HepG2 (cell line): ENCODE results near the gene NPW. TPM values are rescaled to one million over a fixed set of nuclear protein-coding genes. Genes with fewer than 3 reads are reported as not detected.
A peak's percentile ranks its signal among the peaks of the same experiment; 100 is the strongest.

Source experiments
- ATF7-NPFF ChIP-seq: sonication (generic); formaldehyde crosslinking; IDR thresholded peaks from 2 replicates; pipeline ENCODE4 v1.8.1; 2023; ENCODE audit warnings: mild to moderate bottlenecking, low read depth, missing genetic modification reagents, moderate library complexity
- CCAR2 ChIP-seq: fragments of 200-400 bp; formaldehyde crosslinking; optimal IDR thresholded peaks from 2 replicates; pipeline ENCODE3; 2018; ENCODE audit warnings: low read depth, mild to moderate bottlenecking, low read length, moderate library complexity
- FIP1L1 ChIP-seq: fragments of 200-400 bp; formaldehyde crosslinking; IDR thresholded peaks from 2 replicates; pipeline ENCODE4 v1.6.1; 2018; ENCODE audit warnings: low read depth, mild to moderate bottlenecking, low read length, moderate library complexity, borderline replicate concordance; ENCODE audit not compliant: insufficient read depth
- HIVEP1 ChIP-seq: sonication (generic); formaldehyde crosslinking; IDR thresholded peaks from 2 replicates; pipeline ENCODE4 v1.4.0; 2020; ENCODE audit warnings: mild to moderate bottlenecking, missing genetic modification reagents
- HMGXB3 ChIP-seq: sonication (generic); formaldehyde crosslinking; IDR thresholded peaks from 2 replicates; pipeline ENCODE4 v1.4.0; 2020; ENCODE audit warnings: missing genetic modification reagents, borderline replicate concordance
- KLF11 ChIP-seq: IDR thresholded peaks from 2 replicates; pipeline ENCODE4 v1.6.1; 2016; ENCODE audit warnings: missing compliant biosample characterization
- NCOR1 ChIP-seq: fragments of 200-600 bp; sonication (generic); IDR thresholded peaks from 2 replicates; pipeline ENCODE4 v1.7.0; 2017; ENCODE audit warnings: antibody characterized with exemption, low read length, borderline replicate concordance
- PHF5A ChIP-seq: IDR thresholded peaks from one replicate; pipeline ENCODE4 v1.6.1; 2018; ENCODE audit warnings: low read depth, missing genetic modification reagents; ENCODE audit not compliant: unreplicated experiment
- RARG ChIP-seq: sonication (generic); formaldehyde crosslinking; IDR thresholded peaks from 2 replicates; pipeline ENCODE4 v1.4.0; 2020; ENCODE audit warnings: low read depth, mild to moderate bottlenecking, missing genetic modification reagents
- SOX5 ChIP-seq: IDR thresholded peaks from 2 replicates; pipeline ENCODE4 v1.6.1; 2016; ENCODE audit warnings: borderline replicate concordance
- TOPORS ChIP-seq: sonication (generic); formaldehyde crosslinking; IDR thresholded peaks from 2 replicates; pipeline ENCODE4 v1.8.0; 2023; ENCODE audit warnings: mild to moderate bottlenecking, missing genetic modification reagents
- ZBTB40 ChIP-seq, 2 experiments: fragments of 450-650 bp in 1 of 2; sonication (generic) in 1 of 2; formaldehyde crosslinking in 1 of 2; IDR thresholded peaks; 2 replicates each; pipeline versions ENCODE4 v1.6.1 to v1.8.0; 2016 to 2022; ENCODE audit warnings: antibody characterized with exemption in 1 of 2, mild to moderate bottlenecking in 1 of 2, missing genetic modification reagents in 1 of 2
- ZBTB42 ChIP-seq: sonication (generic); formaldehyde crosslinking; IDR thresholded peaks from 2 replicates; pipeline ENCODE4 v1.5.0; 2020; ENCODE audit warnings: mild to moderate bottlenecking, missing genetic modification reagents
- ZNF570 ChIP-seq: sonication (generic); formaldehyde crosslinking; IDR thresholded peaks from 2 replicates; pipeline ENCODE4 v1.4.0; 2020; ENCODE audit warnings: mild to moderate bottlenecking, missing genetic modification reagents, borderline replicate concordance
- ZNF572 ChIP-seq: sonication (generic); formaldehyde crosslinking; IDR thresholded peaks from 2 replicates; pipeline ENCODE4 v1.5.1; 2020; ENCODE audit warnings: mild to moderate bottlenecking, missing genetic modification reagents
- polyA plus RNA-seq, 8 experiments: library from polyadenylated mRNA; depleted of rRNA in 3 of 8; stranded (reverse) in 7 of 8; unstranded in 1 of 8; fragments of >200 nt; fragmentation: Illumina TruSeq in 4 of 8; extraction: Trizol in 4 of 8; gene quantifications; 2 replicates each; pipeline versions ENCODE4 v1.2.1 to v1.2.3, GENCODE V29; 2011 to 2016; ENCODE audit warnings: low read depth in 4 of 8, missing spikeins in 1 of 8, mixed read lengths in 1 of 8; ENCODE audit not compliant: insufficient read depth in 1 of 8
- total RNA-seq, 5 experiments: library from RNA; depleted of rRNA; stranded (reverse); fragments of >200 nt; fragmentation: Illumina TruSeq; extraction: Trizol; gene quantifications; 2 replicates each; pipeline ENCODE4 v1.2.3, GENCODE V29; 2016; ENCODE audit warnings: low read depth in 1 of 5

NPW gene
- total and polyA plus RNA-seq, 2 of the 13 experiments (the other 11 are each of a cell fraction or from before 2014, with no cell fraction given) = 0.24 to 0.97 TPM

- TF ChIP-seq ZBTB40 (IDR thresholded peaks at IDR 0.05) (no peak), ZBTB40 (CRISPR knock-in tag; IDR thresholded peaks at IDR 0.05) (peak; percentile 93), PHF5A (peak; percentile 87), HMGXB3 (CRISPR knock-in tag) (peak; percentile 69; the same call in 1 of the 2 replicates), KLF11 (CRISPR knock-in tag) (0 out of 2 replicates have a peak, but pooled peaks have one; percentile 50), NCOR1 (peak; percentile 49; the same call in 1 of the 2 replicates), ZNF572 (CRISPR knock-in tag) (0 out of 2 replicates have a peak, but pooled peaks have one; percentile 16), SOX5 (CRISPR knock-in tag) (peak; percentile 62; the same call in 1 of the 2 replicates), ATF7-NPFF (no peak), HIVEP1 (CRISPR knock-in tag) (peak; percentile 69), ZBTB42 (peak; percentile 99), RARG (CRISPR knock-in tag) (no peak), TOPORS (CRISPR knock-in tag) (0 out of 2 replicates have a peak, but pooled peaks have one; percentile 52), ZNF570 (CRISPR knock-in tag) (no peak), CCAR2 (peak; percentile 33), FIP1L1 (no peak)
Measured at GRCh38 chr16:2039274-2040031, 19.9 kb downstream of the NPW start (continued).
